ENCODE data around the gene CYSLTR2. TPM values are rescaled to one million over a fixed set of nuclear protein-coding genes. Genes with fewer than 3 reads are reported as not detected.

Gene CYSLTR2
- total RNA-seq, 1 experiment from 2014 or later: not detected

DNA sequence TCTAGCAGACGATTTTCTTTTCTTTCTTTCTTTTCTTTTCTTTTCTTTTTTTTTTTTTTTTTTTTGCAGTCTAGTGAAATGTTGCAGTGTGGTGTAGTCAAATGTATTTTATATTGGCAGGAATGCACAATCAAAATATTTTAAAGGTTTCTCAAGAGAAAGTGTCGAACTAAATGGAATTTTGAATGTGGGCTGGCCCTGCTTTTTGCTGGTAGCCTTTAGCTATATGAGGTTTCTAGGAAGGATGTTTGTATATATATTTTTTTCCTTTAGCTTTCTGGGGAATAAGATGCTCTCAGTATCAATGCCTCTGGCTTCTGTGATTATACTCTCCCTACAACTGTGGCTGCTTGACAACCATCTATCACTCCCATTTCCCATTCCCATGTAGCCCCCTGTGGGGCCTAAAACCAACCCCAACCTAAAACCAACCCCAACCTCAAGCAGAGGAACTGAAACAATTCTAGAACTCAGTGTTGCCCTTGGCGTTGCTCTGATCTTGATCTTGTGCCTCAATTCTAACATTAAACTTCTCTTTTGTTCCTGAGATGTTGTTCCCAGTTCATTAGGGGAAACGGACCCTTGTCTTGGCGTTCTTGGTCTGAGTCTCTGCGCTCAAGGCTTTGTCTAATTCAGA lies 27.1 kb downstream of the CYSLTR2 start:
- Histone ChIP-seq H3K9me3 (ENCODE audit: control insufficient read depth, insufficient read depth, low read depth, low read length) (no peaks in the 10 kb centered on the region), H3K36me3 (ENCODE audit: control insufficient read depth, insufficient read depth, low read length) (no peaks in the 10 kb centered on the region), H3K27me3 (ENCODE audit: control insufficient read depth, insufficient read depth, low read length) (no peaks in the 10 kb centered on the region), H3K4me3 (ENCODE audit: low read depth in 2 of 2, low read length in 2 of 2) (no peak overlapping the region), H3K4me1 (ENCODE audit: control insufficient read depth, insufficient read depth, low read length) (no peaks in the 10 kb centered on the region), H3K27ac (ENCODE audit: low read length) (no peak overlapping the region)
- intact Hi-C loops (cut with micrococcal nuclease; ENCODE audit: unreplicated experiment) (no loop called here), in situ Hi-C loops (cut with HindIII; ENCODE audit: low pct_unique_long_range_greater_than_20kb, low sequenced_read_pairs) (no loop called here)
- BruUV-seq (replicated peaks): no TSS peak
- DNase-seq (ENCODE audit: low read depth, low spot score) (no peak), ATAC-seq (no peak)
- ChIA-PET POLR2A (no interaction called here), CTCF (no interaction called here)
- TF ChIP-seq SIN3A (IDR thresholded peaks at IDR 0.05; ENCODE audit: borderline replicate concordance, insufficient read depth, low read depth, low read length) (no peak), TCF7L2 (IDR thresholded peaks at IDR 0.05; ENCODE audit: low read depth, low read length) (no peak), POLR2AphosphoS5 (IDR thresholded peaks at IDR 0.05; ENCODE audit: low read depth, low read length) (no peak)
- TF ChIP-seq, protein P1, sequence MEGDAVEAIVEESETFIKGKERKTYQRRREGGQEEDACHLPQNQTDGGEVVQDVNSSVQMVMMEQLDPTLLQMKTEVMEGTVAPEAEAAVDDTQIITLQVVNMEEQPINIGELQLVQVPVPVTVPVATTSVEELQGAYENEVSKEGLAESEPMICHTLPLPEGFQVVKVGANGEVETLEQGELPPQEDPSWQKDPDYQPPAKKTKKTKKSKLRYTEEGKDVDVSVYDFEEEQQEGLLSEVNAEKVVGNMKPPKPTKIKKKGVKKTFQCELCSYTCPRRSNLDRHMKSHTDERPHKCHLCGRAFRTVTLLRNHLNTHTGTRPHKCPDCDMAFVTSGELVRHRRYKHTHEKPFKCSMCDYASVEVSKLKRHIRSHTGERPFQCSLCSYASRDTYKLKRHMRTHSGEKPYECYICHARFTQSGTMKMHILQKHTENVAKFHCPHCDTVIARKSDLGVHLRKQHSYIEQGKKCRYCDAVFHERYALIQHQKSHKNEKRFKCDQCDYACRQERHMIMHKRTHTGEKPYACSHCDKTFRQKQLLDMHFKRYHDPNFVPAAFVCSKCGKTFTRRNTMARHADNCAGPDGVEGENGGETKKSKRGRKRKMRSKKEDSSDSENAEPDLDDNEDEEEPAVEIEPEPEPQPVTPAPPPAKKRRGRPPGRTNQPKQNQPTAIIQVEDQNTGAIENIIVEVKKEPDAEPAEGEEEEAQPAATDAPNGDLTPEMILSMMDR (IDR thresholded peaks at IDR 0.05): no peak
- TF ChIP-seq, protein P2, sequence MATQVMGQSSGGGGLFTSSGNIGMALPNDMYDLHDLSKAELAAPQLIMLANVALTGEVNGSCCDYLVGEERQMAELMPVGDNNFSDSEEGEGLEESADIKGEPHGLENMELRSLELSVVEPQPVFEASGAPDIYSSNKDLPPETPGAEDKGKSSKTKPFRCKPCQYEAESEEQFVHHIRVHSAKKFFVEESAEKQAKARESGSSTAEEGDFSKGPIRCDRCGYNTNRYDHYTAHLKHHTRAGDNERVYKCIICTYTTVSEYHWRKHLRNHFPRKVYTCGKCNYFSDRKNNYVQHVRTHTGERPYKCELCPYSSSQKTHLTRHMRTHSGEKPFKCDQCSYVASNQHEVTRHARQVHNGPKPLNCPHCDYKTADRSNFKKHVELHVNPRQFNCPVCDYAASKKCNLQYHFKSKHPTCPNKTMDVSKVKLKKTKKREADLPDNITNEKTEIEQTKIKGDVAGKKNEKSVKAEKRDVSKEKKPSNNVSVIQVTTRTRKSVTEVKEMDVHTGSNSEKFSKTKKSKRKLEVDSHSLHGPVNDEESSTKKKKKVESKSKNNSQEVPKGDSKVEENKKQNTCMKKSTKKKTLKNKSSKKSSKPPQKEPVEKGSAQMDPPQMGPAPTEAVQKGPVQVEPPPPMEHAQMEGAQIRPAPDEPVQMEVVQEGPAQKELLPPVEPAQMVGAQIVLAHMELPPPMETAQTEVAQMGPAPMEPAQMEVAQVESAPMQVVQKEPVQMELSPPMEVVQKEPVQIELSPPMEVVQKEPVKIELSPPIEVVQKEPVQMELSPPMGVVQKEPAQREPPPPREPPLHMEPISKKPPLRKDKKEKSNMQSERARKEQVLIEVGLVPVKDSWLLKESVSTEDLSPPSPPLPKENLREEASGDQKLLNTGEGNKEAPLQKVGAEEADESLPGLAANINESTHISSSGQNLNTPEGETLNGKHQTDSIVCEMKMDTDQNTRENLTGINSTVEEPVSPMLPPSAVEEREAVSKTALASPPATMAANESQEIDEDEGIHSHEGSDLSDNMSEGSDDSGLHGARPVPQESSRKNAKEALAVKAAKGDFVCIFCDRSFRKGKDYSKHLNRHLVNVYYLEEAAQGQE (IDR thresholded peaks at IDR 0.05; ENCODE audit: insufficient read depth in 1 of 2, low read depth in 2 of 2, low read length in 1 of 2): no peak

DNA sequence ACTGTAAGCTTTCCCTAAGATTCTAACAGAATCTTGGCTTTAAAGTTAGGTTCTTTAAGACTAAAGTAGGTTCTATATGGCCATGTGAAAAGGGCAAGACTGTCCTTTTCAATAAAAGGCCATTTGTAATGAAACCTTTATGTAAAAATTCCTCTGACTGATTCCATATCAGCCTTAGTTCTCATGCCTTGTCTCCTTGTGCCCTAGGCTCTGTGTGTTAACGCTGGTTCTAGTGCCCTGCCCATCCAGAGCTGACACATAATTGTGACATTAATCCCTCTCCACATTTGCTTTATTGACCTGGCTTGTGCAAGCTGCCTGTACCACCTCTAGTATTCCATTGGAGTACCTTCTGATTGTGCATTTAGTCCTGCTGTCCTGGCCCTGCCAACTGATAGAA lies 28.2 kb downstream of the CYSLTR2 start:
- intact Hi-C loops (cut with micrococcal nuclease; ENCODE audit: unreplicated experiment) (no loop called here), in situ Hi-C loops (cut with HindIII; ENCODE audit: low pct_unique_long_range_greater_than_20kb, low sequenced_read_pairs) (no loop called here)
- TF ChIP-seq SIN3A (IDR thresholded peaks at IDR 0.05; ENCODE audit: borderline replicate concordance, insufficient read depth, low read depth, low read length) (no peak), POLR2AphosphoS5 (IDR thresholded peaks at IDR 0.05; ENCODE audit: low read depth, low read length) (no peak), TCF7L2 (IDR thresholded peaks at IDR 0.05; ENCODE audit: low read depth, low read length) (no peak)
- TF ChIP-seq, protein P2 (IDR thresholded peaks at IDR 0.05; ENCODE audit: insufficient read depth in 1 of 2, low read depth in 2 of 2, low read length in 1 of 2): no peak
- TF ChIP-seq, protein P1 (IDR thresholded peaks at IDR 0.05): no peak
- Histone ChIP-seq H3K4me1 (ENCODE audit: control insufficient read depth, insufficient read depth, low read length) (no peaks in the 10 kb centered on the region), H3K36me3 (ENCODE audit: control insufficient read depth, insufficient read depth, low read length) (no peaks in the 10 kb centered on the region), H3K27me3 (ENCODE audit: control insufficient read depth, insufficient read depth, low read length) (no peaks in the 10 kb centered on the region), H3K4me3 (ENCODE audit: low read depth in 2 of 2, low read length in 2 of 2) (no peak overlapping the region), H3K27ac (ENCODE audit: low read length) (no peak overlapping the region), H3K9me3 (ENCODE audit: control insufficient read depth, insufficient read depth, low read depth, low read length) (no peaks in the 10 kb centered on the region)
- no peak for DNase-seq (ENCODE audit: low read depth, low spot score)
- no peak for ATAC-seq
- no TSS peak for BruUV-seq (replicated peaks)
- CTCF ChIA-PET: no interaction called here
- POLR2A ChIA-PET: no interaction called here
